ENCODE results near the gene THAP5.
"Not testable (repeated sequence)": the region's sequence is repeated elsewhere in the genome, so short reads cannot be mapped to it uniquely, and the experiment has no call there.

The THAP5 gene

GRCh38 chr7:108581655-108582491, 12.4 kb upstream of the THAP5 start:
- no peak for DNase-seq

- no peak for DNase-seq
These were observed 10.8 kb upstream of the THAP5 start for GRCh38 chr7:108580298-108580697.

- no peak for DNase-seq
These were observed 9.4 kb upstream of the THAP5 start for GRCh38 chr7:108578937-108579336.

GRCh38 chr7:108576116-108576515, 6.6 kb upstream of the THAP5 start:
- DNase-seq, result no peak

- DNase-seq, result no peak
These were observed 5.7 kb upstream of the THAP5 start for GRCh38 chr7:108575156-108575555.

- DNase-seq, result no peak
These were observed 3.0 kb upstream of the THAP5 start for GRCh38 chr7:108572480-108572879.

- no peak for DNase-seq
These were observed 745 bp upstream of the THAP5 start for GRCh38 chr7:108570146-108570755.

GRCh38 chr7:108568801-108569380, 615 bp downstream of the THAP5 start:
- DNase-seq, result no peak

- no peak for DNase-seq
These were observed 3.5 kb downstream of the THAP5 start for GRCh38 chr7:108565987-108566386.

- DNase-seq, result no peak
These were observed 8.4 kb downstream of the THAP5 start for GRCh38 chr7:108561047-108561619.

- no peak for DNase-seq
These were observed 10.3 kb downstream of the THAP5 start for GRCh38 chr7:108559253-108559652.

- DNase-seq, result no peak
These were observed 11.9 kb downstream of the THAP5 start for GRCh38 chr7:108557617-108558016.

- no peak for DNase-seq
These were observed 12.3 kb downstream of the THAP5 start for GRCh38 chr7:108557191-108557590.

GRCh38 chr7:108556665-108557064, 12.8 kb downstream of the THAP5 start:
- DNase-seq, result not testable (repeated sequence)

GRCh38 chr7:108548141-108548896, 21.2 kb downstream of the THAP5 start:
- not testable (repeated sequence) for DNase-seq

GRCh38 chr7:108541478-108541877, 28.0 kb downstream of the THAP5 start:
- no peak for DNase-seq

- DNase-seq, result not testable (repeated sequence)
These were observed 30.8 kb downstream of the THAP5 start for GRCh38 chr7:108538685-108539084.

- not testable (repeated sequence) for DNase-seq
These were observed 31.3 kb downstream of the THAP5 start for GRCh38 chr7:108538236-108538635.

- DNase-seq, result no peak
These were observed 32.3 kb downstream of the THAP5 start for GRCh38 chr7:108537229-108537628.

- DNase-seq, result no peak
These were observed 33.8 kb downstream of the THAP5 start for GRCh38 chr7:108535744-108536143.

- DNase-seq, result no peak
These were observed 34.2 kb downstream of the THAP5 start for GRCh38 chr7:108535257-108535656.

GRCh38 chr7:108533712-108534111, 35.8 kb downstream of the THAP5 start:
- DNase-seq, result no peak

- DNase-seq, result no peak
These were observed 40.2 kb downstream of the THAP5 start for GRCh38 chr7:108529341-108529740.

All from T1000 (cell line).